Fibroblast of skin of abdomen (primary cell): ENCODE data around the gene METTL14.

ENCODE experiments used
- DNase-seq: peaks from one replicate; pipeline ENCODE4 v3.0.0-alpha.2; 2013

The METTL14 gene

DNA sequence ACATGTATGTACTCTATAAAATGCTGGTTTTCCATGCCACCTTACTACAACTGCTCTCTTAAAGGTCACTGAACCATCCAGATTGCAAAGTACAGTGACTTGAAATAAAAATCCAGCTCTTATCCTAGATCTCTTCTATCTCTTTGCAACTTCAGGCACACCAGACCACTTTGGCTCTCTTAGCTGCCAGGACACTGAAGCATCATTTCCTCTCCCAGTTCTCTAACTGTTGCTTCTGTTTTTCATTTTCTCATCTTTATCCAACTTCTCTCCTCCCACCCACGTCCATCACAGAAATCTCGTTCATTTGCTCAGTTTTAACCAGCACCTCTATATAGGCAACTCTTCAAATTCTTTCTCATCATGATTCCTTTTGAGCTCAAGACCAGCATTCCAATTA, 74.3 kb downstream of the METTL14 start:
- DNase-seq, result no peak

DNA sequence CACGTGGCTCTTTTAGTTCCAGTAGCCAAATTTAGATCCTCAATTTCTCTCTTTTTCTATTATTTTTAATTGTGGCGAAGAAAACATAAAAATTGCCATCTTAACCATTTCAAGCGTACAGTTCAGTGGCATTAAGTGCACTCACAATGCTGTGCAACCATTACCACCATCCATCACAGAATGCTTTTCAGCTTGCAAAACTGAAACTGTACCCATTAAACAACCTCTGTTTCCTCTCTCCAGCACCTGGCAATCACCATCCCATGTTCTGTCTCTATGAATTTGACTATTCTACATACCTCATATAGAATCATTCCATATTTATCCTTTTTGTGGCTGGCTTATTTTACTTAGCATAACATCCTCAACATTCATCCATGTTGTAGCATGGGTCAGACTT, 74.9 kb downstream of the METTL14 start:
- DNase-seq, result no peak

DNA sequence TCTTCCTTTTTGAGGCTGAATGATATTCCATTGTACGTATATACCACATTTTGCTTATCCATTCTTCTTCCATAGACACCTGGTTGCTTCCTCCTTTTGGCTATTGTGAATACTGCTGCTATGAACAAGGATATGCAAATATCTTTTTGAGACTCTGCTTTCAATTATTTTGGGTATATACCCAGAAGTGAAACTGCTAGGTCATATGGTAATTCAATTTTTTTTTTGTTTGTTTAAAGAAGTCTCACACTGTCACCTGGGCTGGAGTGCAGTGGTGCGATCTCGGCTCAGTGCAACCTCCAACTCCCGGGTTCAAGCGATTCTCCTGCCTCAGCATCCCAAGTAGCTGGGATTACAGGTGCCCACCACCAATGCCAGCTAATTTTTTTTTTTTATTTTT, 75.3 kb downstream of the METTL14 start:
- DNase-seq, result no peak

DNA sequence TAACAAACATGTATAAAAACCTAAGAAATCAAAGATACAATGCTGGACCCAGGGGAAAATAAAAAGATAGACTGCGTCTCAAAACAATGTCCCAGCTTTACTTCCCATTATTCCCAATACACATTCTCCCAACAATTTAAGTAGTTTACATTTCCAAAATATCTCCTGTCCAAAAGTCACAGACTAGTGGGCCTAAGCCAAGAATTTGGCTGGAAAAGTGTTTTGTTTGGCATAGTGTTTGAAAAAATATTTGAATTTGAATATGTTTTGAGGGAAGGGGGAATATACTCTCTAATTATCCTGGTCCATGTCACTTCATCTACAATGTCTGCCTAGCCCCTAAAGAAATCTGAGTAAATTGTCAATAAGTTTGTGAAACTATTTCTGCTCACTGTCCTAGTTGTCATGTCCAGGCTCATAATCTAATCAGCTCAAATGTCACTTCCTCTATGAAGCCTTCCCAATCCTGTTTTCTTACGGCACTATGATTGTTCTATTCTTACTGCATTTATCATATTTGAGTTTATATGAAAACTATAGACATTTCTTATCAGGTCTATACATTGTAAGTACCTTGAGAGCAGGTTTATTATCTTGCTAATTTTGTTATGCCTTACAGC, 76.3 kb downstream of the METTL14 start:
- no peak for DNase-seq

DNA sequence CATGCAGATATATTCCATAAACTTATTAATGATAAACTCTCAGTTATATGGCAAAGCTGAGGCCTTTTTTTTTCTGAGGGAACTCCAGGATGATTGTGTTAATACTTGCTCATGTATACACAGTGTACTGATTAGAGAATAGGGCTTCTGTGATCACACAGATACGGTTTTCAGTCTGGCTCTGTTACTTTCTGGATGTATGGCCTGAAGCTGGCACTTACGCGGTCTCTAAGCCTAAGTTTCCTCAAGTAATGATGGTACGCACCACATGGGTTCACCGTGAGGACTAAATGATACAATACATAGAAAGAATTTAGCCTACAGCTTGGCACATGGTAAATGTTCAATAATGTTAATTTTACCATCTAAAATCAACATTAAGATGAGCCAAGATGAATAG, 77.0 kb downstream of the METTL14 start:
- no peak for DNase-seq

DNA sequence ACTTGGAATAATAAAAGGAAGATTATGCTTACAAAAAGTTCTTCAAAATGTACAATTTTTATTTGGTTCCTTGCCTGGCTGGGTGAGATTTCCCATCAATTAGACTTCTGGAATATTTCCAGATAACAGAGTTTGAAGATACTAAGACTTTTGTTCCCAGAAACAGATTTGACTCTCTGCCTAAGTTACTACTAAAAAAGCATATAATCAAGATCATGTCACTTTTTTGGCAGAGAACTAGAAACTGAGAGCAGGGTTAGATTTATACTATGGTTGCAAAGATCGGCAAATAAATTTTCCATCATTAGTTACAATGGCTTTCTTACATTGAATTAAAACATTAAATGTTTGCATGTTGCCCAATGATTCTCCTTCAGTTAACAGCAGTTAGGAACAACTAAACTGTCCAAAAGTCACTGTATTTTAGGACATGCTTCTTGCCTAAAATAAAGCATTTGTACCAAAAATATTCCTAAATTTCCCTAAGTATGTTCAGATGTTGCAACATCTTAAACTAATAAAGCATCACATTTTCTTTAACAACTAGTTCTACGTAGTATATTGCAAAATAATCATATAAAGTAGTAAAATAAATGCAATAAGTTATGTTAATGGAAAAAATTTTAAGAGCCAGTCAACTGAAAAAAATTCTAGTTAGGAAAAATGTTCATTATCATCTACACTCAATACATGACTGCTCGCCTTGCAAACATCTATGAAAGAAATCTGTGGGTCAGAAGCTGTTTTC, 77.7 kb downstream of the METTL14 start:
- DNase-seq, result peak; percentile 51
